ENCODE data around the gene ALDH3B1.

DNA sequence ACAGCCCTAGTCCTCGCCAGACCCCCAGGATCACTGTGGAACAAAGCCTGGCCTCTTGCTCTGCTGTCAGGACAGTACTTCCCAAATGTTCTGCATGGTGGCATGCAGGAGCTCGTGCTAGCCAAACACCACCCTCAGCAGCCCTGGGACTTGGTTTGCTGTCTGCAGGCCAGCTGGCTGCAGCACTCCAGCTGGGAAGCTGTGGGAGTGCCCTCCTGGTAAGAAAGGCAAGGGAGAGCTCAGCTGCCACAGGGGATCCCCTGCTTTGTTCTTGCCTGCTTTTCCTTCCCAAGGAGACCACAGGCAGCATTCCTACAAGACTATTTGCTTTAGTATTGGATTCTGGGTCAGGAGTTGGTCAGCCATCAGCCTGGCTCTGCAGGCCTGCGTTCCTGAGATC, 56.6 kb downstream of the ALDH3B1 start:
- TF ChIP-seq, protein P1, sequence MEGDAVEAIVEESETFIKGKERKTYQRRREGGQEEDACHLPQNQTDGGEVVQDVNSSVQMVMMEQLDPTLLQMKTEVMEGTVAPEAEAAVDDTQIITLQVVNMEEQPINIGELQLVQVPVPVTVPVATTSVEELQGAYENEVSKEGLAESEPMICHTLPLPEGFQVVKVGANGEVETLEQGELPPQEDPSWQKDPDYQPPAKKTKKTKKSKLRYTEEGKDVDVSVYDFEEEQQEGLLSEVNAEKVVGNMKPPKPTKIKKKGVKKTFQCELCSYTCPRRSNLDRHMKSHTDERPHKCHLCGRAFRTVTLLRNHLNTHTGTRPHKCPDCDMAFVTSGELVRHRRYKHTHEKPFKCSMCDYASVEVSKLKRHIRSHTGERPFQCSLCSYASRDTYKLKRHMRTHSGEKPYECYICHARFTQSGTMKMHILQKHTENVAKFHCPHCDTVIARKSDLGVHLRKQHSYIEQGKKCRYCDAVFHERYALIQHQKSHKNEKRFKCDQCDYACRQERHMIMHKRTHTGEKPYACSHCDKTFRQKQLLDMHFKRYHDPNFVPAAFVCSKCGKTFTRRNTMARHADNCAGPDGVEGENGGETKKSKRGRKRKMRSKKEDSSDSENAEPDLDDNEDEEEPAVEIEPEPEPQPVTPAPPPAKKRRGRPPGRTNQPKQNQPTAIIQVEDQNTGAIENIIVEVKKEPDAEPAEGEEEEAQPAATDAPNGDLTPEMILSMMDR (conservative IDR thresholded peaks at IDR 0.05; ENCODE audit: low read depth, low read length) = no peak
- TF ChIP-seq POLR2A (IDR thresholded peaks at IDR 0.05; ENCODE audit: low read depth, low read length) (no peak), MAZ (IDR thresholded peaks at IDR 0.05; ENCODE audit: borderline replicate concordance, low read depth, low read length) (no peak), CEBPB (IDR thresholded peaks at IDR 0.05; ENCODE audit: low read depth, low read length) (no peak), RAD21 (IDR thresholded peaks at IDR 0.05; ENCODE audit: low read length) (no peak), SMC3 (IDR thresholded peaks at IDR 0.05; ENCODE audit: low read depth, low read length) (no peak)

Data from IMR-90 (cell line).